Dermis microvascular lymphatic vessel endothelial cell (primary cell): ENCODE results near the gene DENND1A. TPM values are rescaled to one million over a fixed set of nuclear protein-coding genes. Genes with fewer than 3 reads are reported as not detected.

ENCODE experiments used
- DNase-seq, 2 donors: peaks; one replicate each; pipeline versions ENCODE4 v3.0.0 to v3.0.0-alpha.2; 2010; ENCODE audit warnings: low read depth in 2 of 2
- total RNA-seq: library from RNA; depleted of rRNA; stranded (reverse); fragments of >200 nt; gene quantifications from 2 replicates; pipeline ENCODE4 v1.2.1, GENCODE V29; 2014

Gene DENND1A
- total RNA-seq, 1 donor from 2014 or later: 7.1 TPM

- peak in 1 of 2 donors; percentile 38 for DNase-seq
Measured at GRCh38 chr9:123542435-123543225, 387.3 kb downstream of the DENND1A start.

DNA sequence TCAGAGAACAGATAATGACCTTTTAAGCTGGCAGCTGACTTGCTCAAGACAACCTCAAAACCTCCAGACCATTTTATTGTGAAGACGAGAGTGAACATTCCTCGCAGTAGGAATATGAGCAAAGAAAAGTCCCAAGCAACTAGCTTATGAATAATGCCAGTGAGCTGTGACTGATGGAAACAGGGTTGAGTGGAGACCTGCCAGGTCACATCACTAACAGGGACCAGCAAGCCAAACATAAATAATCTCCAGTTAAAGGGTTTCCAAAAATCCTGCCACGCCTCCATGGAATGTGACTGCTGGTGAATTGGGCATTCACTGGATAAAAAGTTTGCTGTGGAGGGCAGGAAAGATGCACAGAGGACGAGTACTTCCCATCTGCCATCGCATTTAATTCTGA lies 388.5 kb downstream of the DENND1A start:
- DNase-seq: no peak

- DNase-seq: no peak
Measured at GRCh38 chr9:123540457-123540856, 389.5 kb downstream of the DENND1A start.

GRCh38 chr9:123537809-123538208 lies 392.1 kb downstream of the DENND1A start:
- no peak for DNase-seq

GRCh38 chr9:123536455-123536868 lies 393.5 kb downstream of the DENND1A start:
- DNase-seq: no peak

DNA sequence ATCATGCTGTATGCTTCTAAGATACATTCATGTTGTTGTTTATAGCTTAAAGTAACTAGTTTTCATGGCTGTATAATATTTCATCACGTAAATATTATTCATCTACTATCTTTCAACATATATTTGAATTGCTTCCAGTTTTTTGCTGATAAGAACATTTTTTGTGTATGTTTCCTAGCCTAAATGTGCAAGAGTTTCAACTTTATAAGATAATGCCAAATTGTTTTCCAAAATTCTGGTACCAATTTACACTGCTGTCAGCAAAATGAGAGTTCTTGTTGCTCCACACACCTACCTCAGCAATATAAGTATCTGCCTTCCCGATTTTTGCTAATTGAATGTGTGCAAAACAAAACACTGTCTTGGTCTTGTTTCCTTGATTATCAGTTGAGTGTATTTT lies 395.6 kb downstream of the DENND1A start:
- no peak for DNase-seq

DNA sequence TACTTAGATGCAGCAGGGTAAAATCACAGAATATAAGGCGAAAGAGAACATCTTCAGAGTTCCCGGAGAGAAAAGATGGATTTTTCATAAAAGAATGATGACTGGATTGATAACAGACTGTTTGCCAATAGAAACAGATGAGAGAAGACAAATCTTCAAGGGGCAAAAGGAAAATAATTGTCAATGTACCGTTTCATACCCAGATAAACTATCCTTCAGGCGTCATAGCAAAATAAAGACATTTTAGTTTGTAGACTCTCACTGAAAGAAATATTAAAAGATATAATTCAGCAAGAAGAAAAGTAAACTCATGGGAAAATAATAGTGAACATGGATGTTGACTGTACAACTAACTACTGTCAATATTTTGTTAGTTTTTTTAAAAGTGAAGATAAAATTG lies 399.7 kb downstream of the DENND1A start:
- no peak for DNase-seq

- no peak for DNase-seq
Measured at GRCh38 chr9:123528501-123528900, 401.4 kb downstream of the DENND1A start.

DNA sequence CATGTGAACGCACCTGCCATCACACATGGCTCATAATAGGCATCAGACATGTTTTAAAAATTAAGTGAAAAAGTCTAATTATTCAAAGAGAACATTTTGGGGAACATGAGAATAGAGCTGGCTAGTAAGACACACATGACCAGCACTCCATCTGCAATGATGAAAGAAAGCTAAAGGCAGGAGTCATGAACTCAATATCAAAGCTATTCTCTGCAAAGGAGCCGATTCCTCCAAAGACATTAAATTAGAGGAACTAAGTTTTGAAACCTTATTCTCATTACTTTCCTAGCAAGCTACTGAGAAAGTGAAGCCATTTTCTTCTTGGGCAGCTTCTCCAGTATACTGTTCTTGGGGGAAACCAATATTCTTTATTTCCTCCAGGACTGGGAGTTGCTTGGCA lies 401.9 kb downstream of the DENND1A start:
- DNase-seq: no peak

- DNase-seq: no peak
Measured at GRCh38 chr9:123525957-123526356, 404.0 kb downstream of the DENND1A start.

GRCh38 chr9:123525424-123525823 lies 404.5 kb downstream of the DENND1A start:
- no peak for DNase-seq

- DNase-seq: no peak
Measured at GRCh38 chr9:123524866-123525265, 405.1 kb downstream of the DENND1A start.

DNA sequence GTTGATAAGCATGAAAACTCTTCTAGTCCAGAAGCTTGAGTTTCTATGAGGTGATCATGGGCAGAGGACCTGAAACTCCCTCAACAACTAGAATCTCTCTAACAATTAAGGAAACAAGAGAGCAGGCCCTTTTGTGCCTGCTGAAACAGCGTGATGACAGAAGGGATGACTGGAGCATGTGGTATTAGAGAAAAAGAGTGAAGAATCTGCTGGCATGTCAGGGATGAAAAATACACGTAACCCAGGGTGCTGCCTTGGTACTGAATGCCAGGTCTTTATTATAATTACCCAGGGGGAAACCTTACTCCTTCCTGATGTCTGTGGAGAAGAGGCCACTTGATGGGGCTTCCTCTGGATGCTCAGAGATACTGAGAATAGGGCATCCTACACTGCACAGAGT lies 406.1 kb downstream of the DENND1A start:
- no peak for DNase-seq

DNA sequence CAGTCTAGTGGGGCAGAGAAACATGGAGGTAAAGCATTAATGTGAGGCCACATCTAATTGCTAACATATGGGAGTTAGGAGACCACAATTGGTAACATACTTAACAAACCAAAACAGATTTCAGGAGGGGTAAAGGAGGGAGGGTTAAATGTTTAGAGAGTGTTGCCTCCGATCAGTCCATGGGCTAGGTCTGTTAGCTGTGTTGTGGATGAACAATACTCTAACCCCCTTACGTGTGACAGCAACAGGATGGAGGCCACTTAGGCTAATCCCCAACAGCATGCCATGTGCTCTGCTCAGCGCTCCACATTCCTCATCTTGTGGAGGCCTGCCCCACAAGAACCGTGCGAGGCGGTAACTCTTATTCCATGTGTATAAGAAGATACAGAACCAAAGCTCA lies 406.9 kb downstream of the DENND1A start:
- no peak for DNase-seq

GRCh38 chr9:123522251-123522650 lies 407.7 kb downstream of the DENND1A start:
- DNase-seq: no peak

- no peak for DNase-seq
Measured at GRCh38 chr9:123518338-123518737, 411.6 kb downstream of the DENND1A start.

DNA sequence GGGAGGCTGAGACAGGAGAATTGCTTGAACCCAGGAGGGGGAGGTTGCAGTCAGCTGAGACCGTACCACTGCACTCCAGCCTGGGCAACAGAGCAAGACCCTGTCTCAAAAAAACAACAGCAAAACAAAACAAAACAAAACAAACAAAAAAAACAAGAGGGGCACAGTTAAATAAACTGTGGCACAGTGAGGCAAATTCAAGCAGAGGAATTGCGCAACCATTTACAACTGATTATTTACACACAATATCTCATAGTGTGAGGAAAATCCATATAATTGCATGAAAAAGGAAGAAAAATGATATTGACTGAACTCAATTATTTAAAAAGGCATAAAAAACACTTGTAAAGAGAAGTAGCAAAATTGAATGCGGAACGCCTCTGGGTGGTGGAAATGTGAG lies 412.4 kb downstream of the DENND1A start:
- no peak for DNase-seq

- DNase-seq: no peak
Measured at GRCh38 chr9:123514766-123515165, 415.2 kb downstream of the DENND1A start.

GRCh38 chr9:123513554-123513953 lies 416.4 kb downstream of the DENND1A start:
- no peak for DNase-seq

DNA sequence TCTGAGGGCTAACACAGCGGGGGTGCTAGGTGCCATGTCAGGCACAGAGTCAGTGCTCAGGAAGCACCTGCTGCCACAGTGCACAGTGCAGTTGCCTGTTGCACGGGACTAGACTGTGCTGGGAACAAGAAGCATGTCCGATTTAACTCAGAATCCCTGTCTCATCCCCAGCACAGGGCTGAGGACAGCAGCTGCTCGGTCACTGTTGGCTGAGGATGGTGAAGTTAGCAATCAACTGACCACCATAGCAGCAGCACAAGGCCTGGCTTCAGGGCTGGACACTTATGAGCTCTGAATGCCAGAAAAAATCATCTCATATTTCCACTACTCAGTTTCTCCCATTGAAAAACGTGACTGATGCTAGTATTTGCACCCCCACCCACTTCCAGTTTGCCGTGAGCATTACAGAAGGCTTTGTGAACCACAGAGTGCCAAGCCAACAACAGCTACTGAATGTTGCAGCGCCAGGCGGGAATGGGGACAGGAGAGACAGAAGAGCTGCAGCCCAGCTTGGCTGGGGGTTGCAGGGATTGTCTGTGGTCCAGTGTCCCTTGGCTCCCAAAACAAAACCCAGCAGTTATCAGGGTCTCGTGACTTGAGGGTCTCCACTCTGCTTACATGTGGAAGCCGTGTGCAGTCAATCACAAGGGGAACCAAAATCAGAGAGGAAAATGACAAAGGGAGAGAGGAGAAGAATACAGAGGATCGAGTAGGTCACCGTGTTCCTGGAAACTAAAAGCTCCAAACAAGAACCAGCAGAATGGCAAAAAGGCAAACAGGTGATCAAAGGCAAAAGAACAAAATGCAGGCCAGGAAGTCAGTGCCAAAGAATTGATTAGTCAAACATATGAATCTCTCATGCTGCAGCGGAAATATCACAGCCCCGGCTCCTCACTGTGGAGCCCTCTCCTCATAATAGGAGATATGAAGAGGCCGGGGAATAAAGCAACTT lies 418.3 kb downstream of the DENND1A start:
- no peak for DNase-seq

DNA sequence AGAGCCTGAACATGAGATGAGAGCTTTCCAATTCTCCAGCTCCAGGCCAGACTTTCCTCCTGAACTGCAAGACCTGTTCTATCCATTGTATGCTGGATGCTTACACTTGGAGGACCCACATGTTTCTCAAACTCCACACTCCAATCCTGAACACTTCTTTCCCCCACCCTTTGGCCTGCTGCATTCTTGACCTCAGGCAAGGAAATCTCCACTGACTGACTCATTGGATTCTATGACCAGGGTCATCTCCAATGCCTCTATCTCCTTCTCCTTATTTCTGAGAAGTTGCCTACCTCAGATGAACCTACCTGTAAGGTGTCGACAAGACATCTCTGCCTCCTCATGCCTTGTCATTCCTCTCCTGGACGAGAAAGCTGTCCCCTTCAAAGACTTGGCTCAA lies 420.3 kb downstream of the DENND1A start:
- DNase-seq: no peak

GRCh38 chr9:123508048-123508447 lies 421.9 kb downstream of the DENND1A start:
- no peak for DNase-seq

DNA sequence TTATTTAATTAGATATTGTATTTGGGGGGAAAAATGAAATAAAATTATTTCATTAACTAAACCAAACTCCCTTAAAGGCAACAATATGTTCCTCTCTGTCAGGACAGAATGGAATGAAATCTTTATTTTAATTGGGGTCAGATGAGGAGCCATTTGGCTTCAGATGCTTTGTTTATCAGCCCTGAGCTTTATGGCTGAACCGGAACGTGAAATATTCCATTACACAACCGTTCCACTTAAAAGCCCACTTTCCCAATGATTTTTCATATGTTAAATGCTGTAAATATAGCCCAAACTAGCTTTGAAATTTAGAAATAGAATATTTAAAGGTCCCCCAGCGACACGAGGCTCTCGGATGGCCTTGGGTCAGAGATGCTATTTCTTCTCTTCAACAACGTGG lies 424.4 kb downstream of the DENND1A start:
- no peak for DNase-seq
